Astrocyte (in vitro differentiated cells and primary cell): ENCODE measurements around the gene ATXN10. TPM values are rescaled to one million over a fixed set of nuclear protein-coding genes. Genes with fewer than 3 reads are reported as not detected.

ENCODE experiments used
- DNase-seq: peaks from one replicate; pipeline ENCODE4 v3.0.0-alpha.2; 2010; ENCODE audit warnings: low read depth
- FAIRE-seq: peaks from 2 replicates; lab custom pipeline; 2011; peaks lifted over from hg19 to GRCh38; lab: Jason Lieb, UNC
- H2AFZ ChIP-seq: 2 replicates; pipeline ENCODE4 v1.6.0; 2012; ENCODE audit warnings: low read depth, low read length, inconsistent platforms
- H3K27ac ChIP-seq: 2 replicates; pipeline ENCODE4 v1.5.1; 2011; ENCODE audit warnings: low read depth, low read length, inconsistent platforms
- H3K27me3 ChIP-seq: 2 replicates; pipeline ENCODE4 v1.6.0; 2011; ENCODE audit warnings: low read length, inconsistent platforms; ENCODE audit not compliant: insufficient read depth
- H3K36me3 ChIP-seq: 2 replicates; pipeline ENCODE4 v1.5.1; 2011; ENCODE audit warnings: low read length, inconsistent platforms; ENCODE audit not compliant: insufficient read depth
- H3K4me1 ChIP-seq: 2 replicates; pipeline ENCODE4 v1.5.1; 2011; ENCODE audit warnings: low read length, inconsistent platforms; ENCODE audit not compliant: insufficient read depth
- H3K4me2 ChIP-seq: 2 replicates; pipeline ENCODE4 v1.6.0; 2012; ENCODE audit warnings: low read length, inconsistent platforms
- H3K4me3 ChIP-seq: 2 replicates; pipeline ENCODE4 v1.5.1; 2011; ENCODE audit warnings: low read depth, mild to moderate bottlenecking, low read length, inconsistent platforms; ENCODE audit not compliant: insufficient read depth
- H3K79me2 ChIP-seq: 2 replicates; pipeline ENCODE4 v1.6.0; 2012; ENCODE audit warnings: mild to moderate bottlenecking, low read length, inconsistent platforms; ENCODE audit not compliant: insufficient read depth
- H3K9ac ChIP-seq: 2 replicates; pipeline ENCODE4 v1.6.0; 2012; ENCODE audit warnings: mild to moderate bottlenecking, low read length, inconsistent platforms
- H3K9me3 ChIP-seq: 2 replicates; pipeline ENCODE4 v1.5.1; 2012; ENCODE audit warnings: low read depth, mild to moderate bottlenecking, low read length, inconsistent platforms; ENCODE audit not compliant: insufficient read depth
- H4K20me1 ChIP-seq: 2 replicates; pipeline ENCODE4 v1.6.0; 2012; ENCODE audit warnings: low read length, inconsistent platforms; ENCODE audit not compliant: insufficient read depth
- H3K27ac Mint-ChIP-seq: one replicate; pipeline ENCODE4 v1.8.0; 2021; ENCODE audit warnings: mild to moderate bottlenecking, mixed read lengths; ENCODE audit not compliant: unreplicated experiment
- H3K27me3 Mint-ChIP-seq: one replicate; pipeline ENCODE4 v1.8.0; 2021; ENCODE audit warnings: low read depth, mixed read lengths; ENCODE audit not compliant: unreplicated experiment
- H3K36me3 Mint-ChIP-seq: one replicate; pipeline ENCODE4 v1.8.0; 2021; ENCODE audit warnings: low read depth, mixed read lengths; ENCODE audit not compliant: unreplicated experiment
- H3K4me1 Mint-ChIP-seq: one replicate; pipeline ENCODE4 v1.8.0; 2021; ENCODE audit warnings: low read depth, mixed read lengths; ENCODE audit not compliant: unreplicated experiment
- H3K4me3 Mint-ChIP-seq: one replicate; pipeline ENCODE4 v1.8.0; 2021; ENCODE audit warnings: mild to moderate bottlenecking, moderate library complexity, mixed read lengths; ENCODE audit not compliant: unreplicated experiment
- H3K9me3 Mint-ChIP-seq: one replicate; pipeline ENCODE4 v1.8.0; 2021; ENCODE audit warnings: mild to moderate bottlenecking, mixed read lengths; ENCODE audit not compliant: unreplicated experiment
- EZH2 ChIP-seq: IDR thresholded peaks from 2 replicates; pipeline ENCODE4 v1.6.1; 2012; ENCODE audit warnings: mild to moderate bottlenecking, low read length, inconsistent platforms; ENCODE audit not compliant: insufficient read depth
- total RNA-seq: library from RNA; stranded (reverse); gene quantifications from 2 replicates; pipeline ENCODE4 v1.2.1, GENCODE V29; 2021
- TF ChIP-seq, protein P1 (sequence below): IDR thresholded peaks from 2 replicates; pipeline ENCODE4 v1.5.1; 2011; ENCODE audit warnings: low read depth, mild to moderate bottlenecking, inconsistent platforms, low read length, moderate library complexity; ENCODE audit not compliant: insufficient read depth

The ATXN10 gene
- total RNA-seq, 1 donor from 2014 or later = 195 TPM

DNA sequence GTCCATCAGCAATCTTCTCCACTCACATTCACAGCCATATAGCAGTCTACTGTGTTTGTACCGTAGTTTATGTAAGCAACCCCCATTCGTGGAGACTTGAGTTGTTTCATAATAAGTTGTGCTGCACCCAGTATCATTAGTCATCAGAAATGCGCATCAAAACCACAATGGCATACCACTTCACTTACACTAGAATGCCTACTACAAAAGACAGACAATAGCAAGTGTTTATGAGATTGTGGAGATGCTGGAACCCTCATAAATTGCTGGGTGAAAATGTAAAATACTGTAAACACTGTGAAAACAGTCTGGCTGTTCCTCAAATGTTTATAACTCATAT is 133.3 kb downstream of the ATXN10 start:
- no peaks in the 10 kb centered on the region for H3K27me3 Mint-ChIP-seq
- TF ChIP-seq, protein P1, sequence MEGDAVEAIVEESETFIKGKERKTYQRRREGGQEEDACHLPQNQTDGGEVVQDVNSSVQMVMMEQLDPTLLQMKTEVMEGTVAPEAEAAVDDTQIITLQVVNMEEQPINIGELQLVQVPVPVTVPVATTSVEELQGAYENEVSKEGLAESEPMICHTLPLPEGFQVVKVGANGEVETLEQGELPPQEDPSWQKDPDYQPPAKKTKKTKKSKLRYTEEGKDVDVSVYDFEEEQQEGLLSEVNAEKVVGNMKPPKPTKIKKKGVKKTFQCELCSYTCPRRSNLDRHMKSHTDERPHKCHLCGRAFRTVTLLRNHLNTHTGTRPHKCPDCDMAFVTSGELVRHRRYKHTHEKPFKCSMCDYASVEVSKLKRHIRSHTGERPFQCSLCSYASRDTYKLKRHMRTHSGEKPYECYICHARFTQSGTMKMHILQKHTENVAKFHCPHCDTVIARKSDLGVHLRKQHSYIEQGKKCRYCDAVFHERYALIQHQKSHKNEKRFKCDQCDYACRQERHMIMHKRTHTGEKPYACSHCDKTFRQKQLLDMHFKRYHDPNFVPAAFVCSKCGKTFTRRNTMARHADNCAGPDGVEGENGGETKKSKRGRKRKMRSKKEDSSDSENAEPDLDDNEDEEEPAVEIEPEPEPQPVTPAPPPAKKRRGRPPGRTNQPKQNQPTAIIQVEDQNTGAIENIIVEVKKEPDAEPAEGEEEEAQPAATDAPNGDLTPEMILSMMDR = no peak
- no peak for TF ChIP-seq EZH2
- no peaks in the 10 kb centered on the region for H3K27me3 ChIP-seq
- H3K27ac Mint-ChIP-seq = peak overlapping the region; percentile 86
- no peaks in the 10 kb centered on the region for H3K9me3 Mint-ChIP-seq
- peaks cover 35% of the 10 kb centered on the region for H4K20me1 ChIP-seq
- H2AFZ ChIP-seq = no peak overlapping the region
- peak overlapping the region; percentile 59 for H3K9ac ChIP-seq
- H3K4me1 Mint-ChIP-seq = peaks cover 18% of the 10 kb centered on the region
- peaks cover 38% of the 10 kb centered on the region for H3K79me2 ChIP-seq
- FAIRE-seq (peak; percentile 99), DNase-seq (peak; percentile 99)
- H3K4me3 Mint-ChIP-seq = no peak overlapping the region
- H3K4me2 ChIP-seq = peak overlapping the region; percentile 76
- H3K36me3 Mint-ChIP-seq = peaks cover 8% of the 10 kb centered on the region
- peaks cover 31% of the 10 kb centered on the region for H3K4me1 ChIP-seq
- H3K9me3 ChIP-seq = no peaks in the 10 kb centered on the region
- H3K27ac ChIP-seq = peak overlapping the region; percentile 88
- peak overlapping the region; percentile 32 for H3K4me3 ChIP-seq
- H3K36me3 ChIP-seq = peaks cover 6% of the 10 kb centered on the region

DNA sequence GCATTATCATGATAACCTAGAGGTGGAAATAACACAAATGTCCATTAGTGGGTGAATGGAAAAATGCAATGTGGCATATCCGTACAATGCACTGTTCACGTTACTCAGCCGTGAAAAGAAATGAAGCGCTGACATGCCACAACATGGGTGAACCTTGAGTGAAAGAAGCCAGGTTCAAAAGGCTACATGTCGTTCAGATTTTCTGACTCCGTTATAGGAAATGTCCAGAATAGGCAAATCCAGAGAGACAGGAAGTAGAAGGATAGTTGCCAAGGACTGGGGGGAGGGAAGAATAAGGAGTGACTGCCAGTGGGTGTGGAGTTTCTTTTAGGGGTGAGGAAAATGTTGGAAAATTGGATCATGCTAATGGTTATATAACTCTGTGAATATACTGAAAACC is 133.8 kb downstream of the ATXN10 start:
- Histone ChIP-seq H3K4me1 (peaks cover 31% of the 10 kb centered on the region), H3K27me3 (no peaks in the 10 kb centered on the region), H4K20me1 (peaks cover 35% of the 10 kb centered on the region), H3K79me2 (peaks cover 38% of the 10 kb centered on the region), H3K9ac (peak overlapping the region; percentile 59), H3K4me2 (peak overlapping the region; percentile 76), H3K27ac (peak overlapping the region; percentile 88), H3K9me3 (no peaks in the 10 kb centered on the region), H3K4me3 (peak overlapping the region; percentile 32), H2AFZ (no peak overlapping the region), H3K36me3 (peaks cover 6% of the 10 kb centered on the region)
- DNase-seq (peak; percentile 54), FAIRE-seq (peak; percentile 23)
- Mint-ChIP-seq H3K4me1 (peaks cover 18% of the 10 kb centered on the region), H3K4me3 (no peak overlapping the region), H3K27ac (peak overlapping the region; percentile 86), H3K9me3 (no peaks in the 10 kb centered on the region), H3K27me3 (no peaks in the 10 kb centered on the region), H3K36me3 (peaks cover 8% of the 10 kb centered on the region)
- TF ChIP-seq, protein P1 = no peak
- TF ChIP-seq EZH2 = no peak

DNA sequence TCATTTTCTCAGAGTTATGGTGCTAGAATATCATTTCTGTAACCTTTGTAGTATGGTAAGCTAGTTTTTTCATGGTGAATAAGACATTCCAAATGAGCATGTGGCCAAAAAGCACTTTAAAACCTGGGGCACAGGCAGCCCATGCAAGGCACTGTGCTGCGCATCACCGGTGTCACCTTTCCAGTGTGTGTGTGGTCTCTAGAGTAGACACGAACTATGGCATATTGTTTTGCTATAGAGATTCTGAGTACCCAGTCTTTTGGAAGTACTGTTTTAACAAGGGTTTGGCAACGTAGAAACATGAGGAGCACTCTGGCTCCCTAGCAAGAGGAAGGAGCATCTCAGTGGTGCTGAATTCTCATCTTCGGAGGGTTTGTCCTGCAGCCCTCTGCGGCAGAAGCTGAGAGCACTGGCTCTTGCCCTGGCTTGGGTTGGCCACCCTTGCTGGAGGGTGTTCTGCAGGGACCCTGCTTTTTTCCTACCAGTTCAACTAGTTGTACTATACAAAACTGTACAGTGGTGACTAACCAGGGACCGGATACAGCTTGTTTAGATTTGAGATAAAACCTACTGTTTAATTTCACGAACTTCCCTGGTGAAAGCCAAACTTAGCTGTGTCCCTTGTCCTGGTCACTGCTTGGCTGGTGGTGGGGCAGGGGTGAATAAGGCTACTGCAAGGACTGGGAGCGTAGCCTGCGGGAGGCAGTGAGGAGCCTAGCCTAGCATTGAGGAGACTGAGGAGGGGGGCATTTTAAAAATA is 135.7 kb downstream of the ATXN10 start:
- Mint-ChIP-seq H3K9me3 (no peaks in the 10 kb centered on the region), H3K27me3 (no peaks in the 10 kb centered on the region), H3K4me3 (no peak overlapping the region), H3K4me1 (peaks cover 18% of the 10 kb centered on the region), H3K27ac (no peak overlapping the region), H3K36me3 (peaks cover 7% of the 10 kb centered on the region)
- Histone ChIP-seq H3K27ac (no peak overlapping the region), H3K27me3 (no peaks in the 10 kb centered on the region), H3K4me2 (peak overlapping the region; percentile 52), H3K4me3 (no peak overlapping the region), H3K79me2 (peaks cover 34% of the 10 kb centered on the region), H3K4me1 (peaks cover 31% of the 10 kb centered on the region), H2AFZ (no peak overlapping the region), H3K9ac (no peak overlapping the region), H4K20me1 (peaks cover 25% of the 10 kb centered on the region), H3K36me3 (peaks cover 14% of the 10 kb centered on the region), H3K9me3 (no peaks in the 10 kb centered on the region)
- TF ChIP-seq, protein P1 = no peak
- TF ChIP-seq EZH2 = no peak
- peak; percentile 56 for FAIRE-seq
- peak; percentile 29 for DNase-seq
